ENCODE measurements around the gene GDI1. TPM values are rescaled to one million over a fixed set of nuclear protein-coding genes. Genes with fewer than 3 reads are reported as not detected.
A peak's percentile ranks its signal among the peaks of the same experiment; 100 is the strongest.

Gene GDI1
- total RNA-seq, 1 donor from 2014 or later: 143 TPM

GRCh38 chrX:154396973-154397887, 39.7 kb upstream of the GDI1 start:
- H3K9me3 ChIP-seq (ENCODE audit: insufficient read depth, low read depth, low read length): no peaks in the 10 kb centered on the region
- peak overlapping the region; percentile 98 for H3K9ac ChIP-seq (ENCODE audit: low read length)
- peak overlapping the region; percentile 92 for H3K4me2 ChIP-seq (ENCODE audit: low read length)
- peak overlapping the region; percentile 23 for H2AFZ ChIP-seq (ENCODE audit: low read depth, low read length)
- Mint-ChIP-seq H3K27ac (ENCODE audit: unreplicated experiment) (peak overlapping the region; percentile 99), H3K4me3 (ENCODE audit: unreplicated experiment) (peak overlapping the region; percentile 98), H3K27me3 (ENCODE audit: low read depth, unreplicated experiment) (no peaks in the 10 kb centered on the region), H3K4me1 (ENCODE audit: low read depth, unreplicated experiment) (peaks cover 7% of the 10 kb centered on the region), H3K36me3 (ENCODE audit: low read depth, unreplicated experiment) (peaks cover 13% of the 10 kb centered on the region), H3K9me3 (ENCODE audit: unreplicated experiment) (no peaks in the 10 kb centered on the region)
- no peak for FAIRE-seq
- peaks cover 4% of the 10 kb centered on the region for H3K4me1 ChIP-seq (ENCODE audit: insufficient read depth, low read length)
- H4K20me1 ChIP-seq (ENCODE audit: insufficient read depth, low read length): peaks cover 34% of the 10 kb centered on the region
- H3K4me3 ChIP-seq (ENCODE audit: insufficient read depth, low read depth, low read length): peak overlapping the region; percentile 59
- peaks cover 26% of the 10 kb centered on the region for H3K79me2 ChIP-seq (ENCODE audit: insufficient read depth, low read length)
- peak overlapping the region; percentile 96 for H3K27ac ChIP-seq (ENCODE audit: low read depth, low read length)
- TF ChIP-seq CTCF (IDR thresholded peaks at IDR 0.05; ENCODE audit: insufficient read depth, low read depth, low read length) (no peak), EZH2 (IDR thresholded peaks at IDR 0.05; ENCODE audit: insufficient read depth, low read length) (no peak)
- no peaks in the 10 kb centered on the region for H3K27me3 ChIP-seq (ENCODE audit: insufficient read depth, low read length)
- DNase-seq (ENCODE audit: low read depth): peak; percentile 25
- H3K36me3 ChIP-seq (ENCODE audit: insufficient read depth, low read length): peaks cover 14% of the 10 kb centered on the region

- H3K27me3 ChIP-seq (ENCODE audit: insufficient read depth, low read length): no peaks in the 10 kb centered on the region
- H3K79me2 ChIP-seq (ENCODE audit: insufficient read depth, low read length): peaks cover 26% of the 10 kb centered on the region
- H3K4me3 ChIP-seq (ENCODE audit: insufficient read depth, low read depth, low read length): peak within 1 kb of the TSS; percentile 91
- H3K27ac Mint-ChIP-seq (ENCODE audit: unreplicated experiment): peak within 1 kb of the TSS; percentile 99
- H3K27ac ChIP-seq (ENCODE audit: low read depth, low read length): peak within 1 kb of the TSS; percentile 96
- peaks cover 37% of the 10 kb centered on the region for H4K20me1 ChIP-seq (ENCODE audit: insufficient read depth, low read length)
- peaks cover 7% of the 10 kb centered on the region for H3K4me1 Mint-ChIP-seq (ENCODE audit: low read depth, unreplicated experiment)
- H3K9me3 Mint-ChIP-seq (ENCODE audit: unreplicated experiment): no peaks in the 10 kb centered on the region
- peak within 1 kb of the TSS; percentile 92 for H3K4me2 ChIP-seq (ENCODE audit: low read length)
- H3K4me1 ChIP-seq (ENCODE audit: insufficient read depth, low read length): peaks cover 4% of the 10 kb centered on the region
- H3K4me3 Mint-ChIP-seq (ENCODE audit: unreplicated experiment): peak within 1 kb of the TSS; percentile 98
- peaks cover 13% of the 10 kb centered on the region for H3K36me3 Mint-ChIP-seq (ENCODE audit: low read depth, unreplicated experiment)
- DNase-seq (ENCODE audit: low read depth) (peak; percentile 92), FAIRE-seq (peak; percentile 62)
- H3K9me3 ChIP-seq (ENCODE audit: insufficient read depth, low read depth, low read length): no peaks in the 10 kb centered on the region
- TF ChIP-seq CTCF (IDR thresholded peaks at IDR 0.05; ENCODE audit: insufficient read depth, low read depth, low read length): no peak
- no peak for TF ChIP-seq EZH2 (IDR thresholded peaks at IDR 0.05; ENCODE audit: insufficient read depth, low read length)
- peaks cover 14% of the 10 kb centered on the region for H3K36me3 ChIP-seq (ENCODE audit: insufficient read depth, low read length)
- H3K27me3 Mint-ChIP-seq (ENCODE audit: low read depth, unreplicated experiment): no peaks in the 10 kb centered on the region
- peak within 1 kb of the TSS; percentile 98 for H3K9ac ChIP-seq (ENCODE audit: low read length)
- H2AFZ ChIP-seq (ENCODE audit: low read depth, low read length): peak within 1 kb of the TSS; percentile 23
Measured at GRCh38 chrX:154397888-154398667, 38.9 kb upstream of the GDI1 start, which contains the start of gene RPL10. RPL10 (plus strand) TSS chrX:154398377; CDS start chrX:154398520, 143 bp downstream.

All from astrocyte (in vitro differentiated cells and primary cell).